GM19372 (cell line): ENCODE data around the gene ACTR1A.
"Not testable (repeated sequence)": the region's sequence is repeated elsewhere in the genome, so short reads cannot be mapped to it uniquely, and the experiment has no call there.

ENCODE experiments used
- ATAC-seq: cut with Tn5 transposase; IDR thresholded peaks from one replicate; pipeline ENCODE4 v1.9.1; 2021; ENCODE audit warnings: mild to moderate bottlenecking, low read depth, moderate library complexity; ENCODE audit not compliant: unreplicated experiment

ACTR1A gene

GRCh38 chr10:102457591-102458150, 44.8 kb downstream of the ACTR1A start:
- ATAC-seq: no peak

GRCh38 chr10:102455893-102456471, 46.5 kb downstream of the ACTR1A start:
- no peak for ATAC-seq

- not testable (repeated sequence) for ATAC-seq
These were observed 47.6 kb downstream of the ACTR1A start for GRCh38 chr10:102454662-102455487.

- ATAC-seq: no peak
These were observed 49.0 kb downstream of the ACTR1A start for GRCh38 chr10:102453502-102453901.

GRCh38 chr10:102452672-102453340, 49.7 kb downstream of the ACTR1A start:
- no peak for ATAC-seq

- ATAC-seq: no peak
These were observed 51.2 kb downstream of the ACTR1A start, which contains the start of gene C10orf95 for GRCh38 chr10:102451105-102451969. Gene C10orf95 (minus strand): TSS chr10:102451543. CDS start chr10:102451093, 450 bp downstream.

- peak; percentile 84 for ATAC-seq
These were observed 52.0 kb downstream of the ACTR1A start for GRCh38 chr10:102450374-102451104.

- no peak for ATAC-seq
These were observed 52.5 kb downstream of the ACTR1A start for GRCh38 chr10:102450124-102450373.

- ATAC-seq: peak; percentile 33
These were observed 53.0 kb downstream of the ACTR1A start for GRCh38 chr10:102449321-102450123.

GRCh38 chr10:102444851-102445250, 57.7 kb downstream of the ACTR1A start:
- no peak for ATAC-seq

GRCh38 chr10:102438374-102438773, 64.1 kb downstream of the ACTR1A start:
- no peak for ATAC-seq

GRCh38 chr10:102437515-102437914, 65.0 kb downstream of the ACTR1A start:
- ATAC-seq: no peak

GRCh38 chr10:102436312-102436711, 66.2 kb downstream of the ACTR1A start:
- ATAC-seq: no peak

- no peak for ATAC-seq
These were observed 66.8 kb downstream of the ACTR1A start for GRCh38 chr10:102435529-102436233.

GRCh38 chr10:102435133-102435497, 67.4 kb downstream of the ACTR1A start:
- no peak for ATAC-seq

GRCh38 chr10:102434394-102435132, 67.9 kb downstream of the ACTR1A start:
- no peak for ATAC-seq

- ATAC-seq: no peak
These were observed 68.9 kb downstream of the ACTR1A start for GRCh38 chr10:102433619-102434046.
